Measurements from ENCODE around the gene LRRC8B.

GRCh38 chr1:89545264-89546038, 20.8 kb downstream of the LRRC8B start:
- TF ChIP-seq CTCF (IDR thresholded peaks at IDR 0.05 in 4 of 5, conservative IDR thresholded peaks at IDR 0.05 in 1 of 5): no peak
- no peak for TF ChIP-seq POLR2A (IDR thresholded peaks at IDR 0.05)

All from gastrocnemius medialis (tissue), 4 donors.